ENCODE results near the gene PFDN6.

Gene PFDN6

DNA sequence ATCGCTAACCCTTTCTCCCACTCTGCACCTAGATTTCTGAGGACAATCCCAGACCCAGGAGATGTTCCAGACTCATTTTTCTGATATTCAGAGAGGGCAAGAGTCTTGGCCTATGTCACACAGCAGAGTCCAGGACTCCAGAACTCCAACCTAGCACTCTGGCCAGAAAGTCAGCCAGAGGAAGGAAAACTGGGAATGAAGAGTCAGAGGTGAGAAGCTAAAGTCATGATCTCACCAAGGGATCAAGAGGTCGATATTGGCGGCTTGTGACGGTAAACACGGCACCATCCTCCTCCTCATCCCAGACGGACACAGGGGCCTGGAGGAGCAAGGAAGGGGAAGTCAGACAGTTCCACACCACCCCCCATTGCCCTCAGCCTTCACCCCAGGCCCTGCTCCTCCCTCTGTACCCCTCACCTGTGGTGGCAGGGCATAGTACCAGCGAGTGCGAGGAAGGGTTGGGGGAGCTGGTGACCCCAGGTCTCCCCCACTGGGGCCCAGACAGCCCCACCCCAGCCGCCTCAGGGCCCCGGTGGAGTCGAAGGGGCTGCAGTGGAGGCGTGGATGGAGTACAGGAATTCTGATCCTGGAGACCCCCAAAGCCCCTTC lies 7.5 kb downstream of the PFDN6 start:
- H3K4me1 Mint-ChIP-seq = peaks cover 24% of the 10 kb centered on the region
- DNase-seq (ENCODE audit: low spot score in 2 of 2) = no peak
- H3K4me3 Mint-ChIP-seq = peak overlapping the region; percentile 100
- H3K36me3 Mint-ChIP-seq = peaks cover 28% of the 10 kb centered on the region
- H3K27me3 Mint-ChIP-seq = no peaks in the 10 kb centered on the region
- H3K9me3 Mint-ChIP-seq = no peaks in the 10 kb centered on the region
- H3K27ac Mint-ChIP-seq = peak overlapping the region; percentile 99
- ATAC-seq (ENCODE audit: low read depth) = no peak

- DNase-seq (ENCODE audit: low spot score in 2 of 2) = no peak
- no peaks in the 10 kb centered on the region for H3K27me3 Mint-ChIP-seq
- peaks cover 24% of the 10 kb centered on the region for H3K4me1 Mint-ChIP-seq
- H3K9me3 Mint-ChIP-seq = no peaks in the 10 kb centered on the region
- peak overlapping the region; percentile 99 for H3K27ac Mint-ChIP-seq
- H3K4me3 Mint-ChIP-seq = peak overlapping the region; percentile 100
- peaks cover 27% of the 10 kb centered on the region for H3K36me3 Mint-ChIP-seq
- no peak for ATAC-seq (ENCODE audit: low read depth)
These were observed 8.1 kb downstream of the PFDN6 start for GRCh38 chr6:33297406-33297955.

- peak; percentile 26 for ATAC-seq (ENCODE audit: low read depth)
- H3K36me3 Mint-ChIP-seq = peaks cover 22% of the 10 kb centered on the region
These were observed 8.8 kb downstream of the PFDN6 start for GRCh38 chr6:33297956-33298772.

GRCh38 chr6:33298773-33299236 lies 9.4 kb downstream of the PFDN6 start, which contains the start of gene RGL2:
Gene RGL2, minus strand, starts transcription at chr6:33298942. Its CDS starts 332 bp downstream, at chr6:33298610.
- ATAC-seq (ENCODE audit: low read depth) = peak; percentile 29
- peaks cover 27% of the 10 kb centered on the region for H3K4me1 Mint-ChIP-seq

More at GRCh38 chr6:33297956-33298772, 8.8 kb downstream of the PFDN6 start:
- H3K4me1 Mint-ChIP-seq = peaks cover 24% of the 10 kb centered on the region
- no peaks in the 10 kb centered on the region for H3K9me3 Mint-ChIP-seq
- H3K4me3 Mint-ChIP-seq = peak overlapping the region; percentile 100
- DNase-seq (ENCODE audit: low spot score in 2 of 2) = peak; percentile 48 to 51
- H3K27ac Mint-ChIP-seq = peak overlapping the region; percentile 99
- H3K27me3 Mint-ChIP-seq = no peaks in the 10 kb centered on the region

GRCh38 chr6:33299237-33299944 lies 10.0 kb downstream of the PFDN6 start:
- Mint-ChIP-seq H3K27ac (peak overlapping the region; percentile 99), H3K36me3 (peaks cover 23% of the 10 kb centered on the region), H3K27me3 (no peaks in the 10 kb centered on the region), H3K4me3 (peak overlapping the region; percentile 100), H3K4me1 (peaks cover 26% of the 10 kb centered on the region), H3K9me3 (no peaks in the 10 kb centered on the region)
- DNase-seq (ENCODE audit: low spot score in 2 of 2) (peak; percentile 80 to 91), ATAC-seq (ENCODE audit: low read depth) (peak; percentile 81)

More at GRCh38 chr6:33298773-33299236, 9.4 kb downstream of the PFDN6 start, which contains the start of gene RGL2:
- Mint-ChIP-seq H3K27me3 (no peaks in the 10 kb centered on the region), H3K9me3 (no peaks in the 10 kb centered on the region), H3K4me3 (peak within 1 kb of the TSS; percentile 100), H3K27ac (peak within 1 kb of the TSS; percentile 99), H3K36me3 (peaks cover 25% of the 10 kb centered on the region)
- peak in 1 of 2 donors; percentile 52 for DNase-seq (ENCODE audit: low spot score in 2 of 2)

DNA sequence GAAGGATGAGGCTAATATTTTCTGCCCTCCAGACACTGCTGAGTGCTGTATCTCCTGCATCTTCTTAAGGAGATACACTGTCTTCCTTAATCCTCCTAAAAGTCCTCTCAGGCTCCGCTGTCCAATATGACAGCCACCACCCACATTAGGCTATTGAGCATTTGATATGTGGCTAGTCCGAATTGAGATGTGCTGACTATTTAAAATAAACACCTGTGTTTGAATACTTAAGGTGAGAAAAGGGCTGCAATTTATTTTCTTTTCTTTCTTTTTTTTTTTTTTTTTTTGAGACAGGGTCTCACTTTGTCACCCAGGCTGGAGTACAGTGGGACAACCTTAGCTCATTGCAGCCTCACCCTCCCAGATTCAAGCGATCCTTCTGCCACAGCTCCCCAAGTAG lies 12.5 kb downstream of the PFDN6 start:
- H3K27ac Mint-ChIP-seq = peak overlapping the region; percentile 46
- peaks cover 31% of the 10 kb centered on the region for H3K36me3 Mint-ChIP-seq
- no peak for DNase-seq (ENCODE audit: low spot score in 2 of 2)
- H3K4me3 Mint-ChIP-seq = no peak overlapping the region
- H3K4me1 Mint-ChIP-seq = peaks cover 39% of the 10 kb centered on the region
- no peaks in the 10 kb centered on the region for H3K27me3 Mint-ChIP-seq
- ATAC-seq (ENCODE audit: low read depth) = no peak
- no peaks in the 10 kb centered on the region for H3K9me3 Mint-ChIP-seq

- Mint-ChIP-seq H3K27me3 (no peaks in the 10 kb centered on the region), H3K9me3 (no peaks in the 10 kb centered on the region), H3K4me1 (peaks cover 35% of the 10 kb centered on the region), H3K27ac (peak overlapping the region; percentile 49), H3K4me3 (no peak overlapping the region), H3K36me3 (peaks cover 33% of the 10 kb centered on the region)
- ATAC-seq (ENCODE audit: low read depth) (no peak), DNase-seq (ENCODE audit: low spot score in 2 of 2) (no peak)
These were observed 14.8 kb downstream of the PFDN6 start for GRCh38 chr6:33304216-33304615.

- H3K9me3 Mint-ChIP-seq = no peaks in the 10 kb centered on the region
- H3K27ac Mint-ChIP-seq = peak overlapping the region; percentile 70
- H3K4me1 Mint-ChIP-seq = peaks cover 28% of the 10 kb centered on the region
- no peak overlapping the region for H3K4me3 Mint-ChIP-seq
- no peak for DNase-seq (ENCODE audit: low spot score in 2 of 2)
- H3K27me3 Mint-ChIP-seq = no peaks in the 10 kb centered on the region
- ATAC-seq (ENCODE audit: low read depth) = no peak
- H3K36me3 Mint-ChIP-seq = peaks cover 29% of the 10 kb centered on the region
These were observed 15.7 kb downstream of the PFDN6 start for GRCh38 chr6:33305052-33305451.

DNA sequence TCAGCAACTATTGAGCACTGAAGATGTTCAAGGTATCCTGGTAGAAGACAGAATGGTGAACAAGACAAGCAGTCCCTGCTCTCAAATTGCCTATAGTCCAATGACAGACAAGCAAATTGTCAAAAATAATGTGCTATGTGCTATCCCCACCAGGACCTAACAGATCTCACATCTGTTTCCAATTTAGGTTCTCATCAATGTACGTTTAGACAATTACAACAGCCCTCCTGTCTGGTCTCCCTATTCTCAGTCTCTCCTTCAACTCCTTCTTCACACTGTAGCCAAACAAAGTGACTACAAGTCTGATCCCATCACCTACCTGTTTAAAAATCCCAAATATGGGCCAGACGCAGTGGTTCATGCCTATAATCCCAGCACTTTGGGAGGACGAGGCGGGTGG lies 17.0 kb downstream of the PFDN6 start:
- Mint-ChIP-seq H3K27me3 (no peaks in the 10 kb centered on the region), H3K27ac (peak overlapping the region; percentile 84), H3K4me1 (peaks cover 30% of the 10 kb centered on the region), H3K4me3 (peak overlapping the region; percentile 4), H3K36me3 (peaks cover 27% of the 10 kb centered on the region), H3K9me3 (no peaks in the 10 kb centered on the region)
- ATAC-seq (ENCODE audit: low read depth) (no peak), DNase-seq (ENCODE audit: low spot score in 2 of 2) (no peak)

DNA sequence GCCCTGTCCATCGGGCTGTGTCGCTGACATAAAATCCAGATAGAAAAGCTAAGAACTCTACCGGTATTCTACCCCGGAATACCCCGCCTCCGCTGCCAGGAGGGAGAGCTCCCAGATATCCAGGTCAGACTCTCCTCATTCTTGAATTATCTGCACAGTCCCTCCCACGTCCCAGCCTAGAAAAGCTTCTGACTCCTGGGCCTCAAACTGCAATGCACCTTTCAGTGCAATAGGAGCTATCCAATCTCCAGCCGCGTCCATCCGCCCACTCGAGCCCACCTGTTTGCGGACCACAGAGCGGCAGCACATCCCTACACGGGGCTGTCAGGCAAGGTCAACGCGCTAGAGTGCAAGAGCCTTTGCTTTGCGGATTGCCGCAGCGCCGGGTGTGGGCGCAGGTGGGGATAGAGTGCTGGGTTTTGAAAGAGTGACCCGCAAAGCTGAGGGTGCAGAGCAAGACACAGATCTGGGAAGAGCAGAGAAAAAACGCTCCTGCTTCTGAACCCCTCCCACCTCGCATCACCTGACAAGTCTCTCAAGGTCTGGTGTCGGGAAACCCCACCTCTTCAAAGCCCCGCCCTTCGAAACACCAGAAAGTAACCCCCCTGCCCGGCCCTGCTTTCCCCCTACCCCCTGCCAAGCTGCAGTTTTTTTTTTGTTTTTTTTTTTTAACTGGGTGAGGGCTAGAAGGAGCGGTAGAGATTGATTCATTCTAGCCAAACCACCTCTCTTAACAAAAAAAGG lies 23.1 kb downstream of the PFDN6 start:
- ATAC-seq (ENCODE audit: low read depth) (peak; percentile 40), DNase-seq (ENCODE audit: low spot score in 2 of 2) (peak; percentile 59 to 77)
- Mint-ChIP-seq H3K4me3 (peak overlapping the region; percentile 94), H3K27ac (peak overlapping the region; percentile 100), H3K4me1 (peaks cover 41% of the 10 kb centered on the region), H3K9me3 (no peaks in the 10 kb centered on the region), H3K27me3 (no peaks in the 10 kb centered on the region), H3K36me3 (peaks cover 17% of the 10 kb centered on the region)

DNA sequence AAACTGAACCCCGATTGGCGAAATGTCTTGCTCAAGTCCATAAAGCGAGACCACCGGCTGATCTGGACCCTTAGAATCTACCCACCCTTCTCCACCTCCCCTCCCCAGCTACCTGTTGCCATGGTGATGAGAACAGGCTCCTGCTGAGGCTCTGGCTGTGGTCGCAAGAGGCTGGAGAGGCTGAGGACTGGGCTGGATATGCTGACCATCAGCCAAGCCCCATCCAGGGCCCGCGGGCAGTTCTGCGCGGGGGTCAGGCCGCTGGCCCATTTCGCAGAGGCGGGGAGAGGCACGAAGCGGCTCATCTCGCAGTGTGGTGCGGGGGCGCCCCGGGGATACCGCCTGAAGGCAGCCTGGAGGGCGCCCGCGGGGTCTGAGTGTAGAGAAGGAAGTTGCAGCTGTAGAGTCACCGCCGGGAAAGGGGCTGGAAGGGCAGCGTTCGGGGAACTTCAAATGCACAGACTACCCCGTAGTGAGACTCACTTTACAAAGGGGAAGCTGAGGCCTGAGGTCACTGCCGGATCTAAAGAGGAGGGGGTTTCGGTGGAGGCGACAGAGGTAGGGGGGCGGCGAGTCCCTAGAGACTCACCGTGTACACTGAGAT lies 23.8 kb downstream of the PFDN6 start:
- Mint-ChIP-seq H3K27ac (peak overlapping the region; percentile 100), H3K27me3 (no peaks in the 10 kb centered on the region), H3K36me3 (peaks cover 19% of the 10 kb centered on the region), H3K4me1 (peaks cover 40% of the 10 kb centered on the region), H3K9me3 (no peaks in the 10 kb centered on the region), H3K4me3 (peak overlapping the region; percentile 94)
- DNase-seq (ENCODE audit: low spot score in 2 of 2) (peak in 1 of 2 donors; percentile 62), ATAC-seq (ENCODE audit: low read depth) (peak; percentile 3)

DNA sequence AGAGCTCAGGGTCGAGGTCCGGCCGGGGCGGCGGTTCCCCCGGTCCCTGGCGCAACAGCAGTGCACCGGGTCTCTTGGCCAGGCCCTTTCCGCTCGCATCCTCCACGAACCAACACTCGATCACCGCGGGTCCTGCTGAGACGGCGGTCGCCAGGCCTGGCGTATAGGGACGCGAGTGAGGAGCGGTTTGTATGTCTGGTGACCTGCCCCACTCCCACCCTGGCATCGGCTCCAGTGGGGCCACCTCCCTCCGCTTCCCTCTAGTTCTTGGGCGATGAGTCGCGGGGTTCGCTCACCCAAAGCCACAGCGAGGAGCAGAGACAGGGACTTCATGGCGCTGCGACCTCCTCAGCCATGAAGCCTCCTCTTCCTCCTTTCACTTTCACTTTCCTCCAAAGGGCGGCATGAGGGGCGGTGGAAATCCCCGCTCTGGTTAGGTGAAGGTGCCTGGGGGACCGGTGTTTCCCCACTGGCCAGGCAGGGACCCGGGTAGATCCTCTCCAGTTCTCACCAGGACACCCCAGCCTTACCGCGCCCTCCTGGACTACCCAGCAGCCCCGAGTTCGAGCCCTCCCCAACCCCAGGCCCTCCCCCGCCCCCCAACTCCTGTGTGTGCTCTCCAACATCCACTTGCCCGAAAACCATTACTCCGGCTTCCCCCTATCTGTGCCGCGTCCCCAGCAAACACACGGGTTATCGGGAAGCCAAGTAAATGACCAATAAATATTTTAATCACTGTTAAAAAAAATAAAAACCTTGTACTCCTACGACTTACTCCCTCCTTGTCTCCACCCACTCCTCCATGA lies 24.5 kb downstream of the PFDN6 start, which contains the start of gene TAPBP:
Gene TAPBP (minus strand): TSS at position 370 of the 806 bp plus-strand sequence. CDS start 37 bp downstream, at position 333.
- Mint-ChIP-seq H3K4me1 (peaks cover 41% of the 10 kb centered on the region), H3K36me3 (peaks cover 20% of the 10 kb centered on the region), H3K9me3 (no peaks in the 10 kb centered on the region), H3K4me3 (peak within 1 kb of the TSS; percentile 94), H3K27me3 (no peaks in the 10 kb centered on the region), H3K27ac (peak within 1 kb of the TSS; percentile 100)
- peak; percentile 58 for ATAC-seq (ENCODE audit: low read depth)
- peak; percentile 82 to 92 for DNase-seq (ENCODE audit: low spot score in 2 of 2)

All from memory B cell (primary cell).